ENCODE results near the gene NBPF1.
"Not testable (repeated sequence)": the region's sequence is repeated elsewhere in the genome, so short reads cannot be mapped to it uniquely, and the experiment has no call there.

DNA sequence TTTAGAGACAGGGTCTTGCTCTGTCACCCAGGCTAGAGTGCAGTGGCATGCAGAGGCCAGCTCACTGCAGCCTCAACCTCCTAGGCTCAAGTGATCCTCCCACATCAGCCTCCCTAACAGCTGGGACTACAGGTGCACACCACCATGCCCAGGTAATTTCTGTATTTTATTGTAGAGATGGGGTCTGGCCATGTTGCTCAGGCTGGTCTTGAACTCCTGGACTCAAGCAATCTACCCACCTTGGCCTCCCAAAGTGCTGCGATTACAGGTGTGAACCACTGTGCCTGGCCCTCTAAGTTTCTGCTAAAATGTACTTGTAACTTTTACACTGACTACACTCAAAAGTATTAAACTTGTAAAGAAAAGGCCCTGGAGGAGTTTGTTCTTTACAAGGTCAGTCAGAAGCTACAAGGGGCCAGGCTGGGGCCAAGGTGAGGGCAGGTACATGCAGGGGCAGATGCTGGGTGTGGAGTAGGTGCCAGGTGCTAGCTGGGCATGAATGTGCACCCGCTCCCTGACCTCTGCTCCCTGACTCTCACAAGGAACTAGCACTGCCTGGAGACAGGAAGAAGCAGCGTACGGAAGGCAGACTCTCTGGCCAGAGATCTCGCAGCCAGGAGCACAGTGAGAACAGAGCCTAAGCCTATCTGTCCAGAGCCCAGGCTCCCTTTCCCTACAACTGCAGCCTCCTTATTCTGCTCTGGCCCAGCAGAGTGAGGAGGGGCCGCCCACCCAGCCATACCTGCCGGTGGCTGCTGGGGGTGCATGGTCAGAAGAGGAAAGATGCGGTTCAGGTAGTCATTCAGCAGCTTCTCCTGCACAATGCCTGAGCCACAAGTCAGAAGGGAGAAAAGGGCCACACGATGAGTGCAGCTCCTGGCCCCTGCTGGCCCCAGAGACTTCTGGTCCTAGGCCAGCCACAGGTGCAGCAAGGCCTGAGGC lies 28.9 kb upstream of the NBPF1 start:
- not testable (repeated sequence) for TF ChIP-seq CTCF (IDR thresholded peaks at IDR 0.05; ENCODE audit: poor library complexity, severe bottlenecking); TAF1 (IDR thresholded peaks at IDR 0.05; ENCODE audit: low read depth); POLR2AphosphoS5 (IDR thresholded peaks at IDR 0.05)

Data from neural cell (in vitro differentiated cells).